ENCODE data around the gene NR1D1.

Gene NR1D1

GRCh38 chr17:40095944-40096791 lies 4.2 kb downstream of the NR1D1 start:
- TF ChIP-seq ZNF274 (IDR thresholded peaks at IDR 0.05; ENCODE audit: low read depth, low read length), result no peak
- H3K4me3 ChIP-seq (ENCODE audit: low read length), result no peak overlapping the region

- no peak for TF ChIP-seq ZNF274 (IDR thresholded peaks at IDR 0.05; ENCODE audit: low read depth, low read length)
- H3K4me3 ChIP-seq (ENCODE audit: low read length), result no peak overlapping the region
These were observed 4.9 kb downstream of the NR1D1 start for GRCh38 chr17:40095351-40095943.

- H3K4me3 ChIP-seq (ENCODE audit: low read length), result no peak overlapping the region
- no peak for TF ChIP-seq ZNF274 (IDR thresholded peaks at IDR 0.05; ENCODE audit: low read depth, low read length)
These were observed 5.5 kb downstream of the NR1D1 start for GRCh38 chr17:40094874-40095273.

- TF ChIP-seq ZNF274 (IDR thresholded peaks at IDR 0.05; ENCODE audit: low read depth, low read length), result no peak
- no peak overlapping the region for H3K4me3 ChIP-seq (ENCODE audit: low read length)
These were observed 6.7 kb downstream of the NR1D1 start for GRCh38 chr17:40093580-40094201.

- H3K4me3 ChIP-seq (ENCODE audit: low read length), result no peak overlapping the region
- TF ChIP-seq ZNF274 (IDR thresholded peaks at IDR 0.05; ENCODE audit: low read depth, low read length), result no peak
These were observed 7.3 kb downstream of the NR1D1 start for GRCh38 chr17:40093005-40093579.

- H3K4me3 ChIP-seq (ENCODE audit: low read length), result no peak overlapping the region
- TF ChIP-seq ZNF274 (IDR thresholded peaks at IDR 0.05; ENCODE audit: low read depth, low read length), result no peak
These were observed 7.8 kb downstream of the NR1D1 start for GRCh38 chr17:40092581-40092980.

GRCh38 chr17:40091691-40092397 lies 8.5 kb downstream of the NR1D1 start:
- no peak overlapping the region for H3K4me3 ChIP-seq (ENCODE audit: low read length)
- TF ChIP-seq ZNF274 (IDR thresholded peaks at IDR 0.05; ENCODE audit: low read depth, low read length), result no peak

GRCh38 chr17:40090237-40091119 lies 9.9 kb downstream of the NR1D1 start:
- TF ChIP-seq ZNF274 (IDR thresholded peaks at IDR 0.05; ENCODE audit: low read depth, low read length), result no peak
- H3K4me3 ChIP-seq (ENCODE audit: low read length), result no peak overlapping the region

- no peak for TF ChIP-seq ZNF274 (IDR thresholded peaks at IDR 0.05; ENCODE audit: low read depth, low read length)
- no peak overlapping the region for H3K4me3 ChIP-seq (ENCODE audit: low read length)
These were observed 11.1 kb downstream of the NR1D1 start for GRCh38 chr17:40089077-40089895.

GRCh38 chr17:40087903-40088718 lies 12.3 kb downstream of the NR1D1 start:
- TF ChIP-seq ZNF274 (IDR thresholded peaks at IDR 0.05; ENCODE audit: low read depth, low read length), result no peak
- H3K4me3 ChIP-seq (ENCODE audit: low read length), result no peak overlapping the region

GRCh38 chr17:40087049-40087794 lies 13.2 kb downstream of the NR1D1 start:
- no peak for TF ChIP-seq ZNF274 (IDR thresholded peaks at IDR 0.05; ENCODE audit: low read depth, low read length)

More at GRCh38 chr17:40087049-40087794, 13.2 kb downstream of the NR1D1 start:
- H3K4me3 ChIP-seq (ENCODE audit: low read length), result no peak overlapping the region
